Coronary artery (tissue), 2 donors: Measurements from ENCODE around the gene GALR1.
"Not testable (repeated sequence)": the region's sequence is repeated elsewhere in the genome, so short reads cannot be mapped to it uniquely, and the experiment has no call there.

ENCODE experiments used
- DNase-seq: peaks from one replicate; pipeline ENCODE4 v3.0.0-alpha.2; 2017; ENCODE audit warnings: low spot score
- H3K27ac ChIP-seq, 2 donors: fragments of 200-600 bp; sonication (generic); one replicate each; pipeline ENCODE4 v1.5.1; 2016 to 2019
- H3K4me3 ChIP-seq: fragments of 200-600 bp; sonication (generic); 2 replicates; pipeline ENCODE4 v1.5.1; 2016; ENCODE audit warnings: mild to moderate bottlenecking, moderate library complexity
- CTCF ChIP-seq: fragments of 200-600 bp; sonication (generic); IDR thresholded peaks from one replicate; pipeline ENCODE4 v1.5.1; 2019; ENCODE audit warnings: antibody characterized with exemption

Gene GALR1

GRCh38 chr18:77263466-77263763 is 13.8 kb downstream of the GALR1 start:
- no peak overlapping the region for H3K27ac ChIP-seq
- no peak overlapping the region for H3K4me3 ChIP-seq
- no peak for TF ChIP-seq CTCF
- no peak for DNase-seq

- H3K27ac ChIP-seq, result no peak overlapping the region
- TF ChIP-seq CTCF, result no peak
- DNase-seq, result no peak
- H3K4me3 ChIP-seq, result no peak overlapping the region
Measured at GRCh38 chr18:77267969-77268368, 18.3 kb downstream of the GALR1 start.

DNA sequence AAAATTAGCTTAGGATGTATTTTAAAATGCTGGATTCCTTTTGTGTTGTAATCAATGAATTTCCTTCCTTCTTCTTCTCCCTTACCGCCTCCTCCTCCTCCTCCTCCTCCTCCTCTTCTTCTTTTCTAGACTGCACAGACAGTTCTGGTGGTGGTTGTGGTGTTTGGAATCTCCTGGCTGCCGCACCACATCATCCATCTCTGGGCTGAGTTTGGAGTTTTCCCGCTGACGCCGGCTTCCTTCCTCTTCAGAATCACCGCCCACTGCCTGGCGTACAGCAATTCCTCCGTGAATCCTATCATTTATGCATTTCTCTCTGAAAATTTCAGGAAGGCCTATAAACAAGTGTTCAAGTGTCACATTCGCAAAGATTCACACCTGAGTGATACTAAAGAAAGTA is 18.8 kb downstream of the GALR1 start:
- Histone ChIP-seq H3K4me3 (no peak overlapping the region), H3K27ac (no peak overlapping the region)
- TF ChIP-seq CTCF, result no peak
- no peak for DNase-seq

GRCh38 chr18:77271576-77272481 is 22.2 kb downstream of the GALR1 start:
- H3K27ac ChIP-seq, result no peak overlapping the region
- TF ChIP-seq CTCF, result no peak
- no peak overlapping the region for H3K4me3 ChIP-seq
- no peak for DNase-seq

DNA sequence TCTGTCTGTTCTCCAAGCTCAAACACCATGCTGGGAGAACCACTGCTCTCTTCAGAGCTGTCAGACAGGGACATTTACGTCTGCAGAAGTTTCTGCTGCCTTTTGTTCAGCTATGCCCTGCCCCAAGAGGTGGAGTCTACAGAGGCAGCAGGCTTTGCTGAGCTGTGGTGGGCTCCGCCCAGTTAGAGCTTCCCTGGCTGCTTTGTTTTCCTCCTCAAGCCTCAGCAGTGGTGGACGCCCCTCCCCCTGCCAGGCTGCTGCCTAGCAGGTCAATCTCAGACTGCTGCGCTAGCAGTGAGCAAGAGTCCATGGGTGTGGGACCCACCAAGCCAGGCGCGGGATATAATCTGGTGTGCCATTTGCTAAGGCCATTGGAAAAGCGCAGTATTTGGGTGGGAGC is 41.2 kb downstream of the GALR1 start:
- DNase-seq, result not testable (repeated sequence)

GRCh38 chr18:77298172-77298571 is 48.5 kb downstream of the GALR1 start:
- no peak overlapping the region for H3K4me3 ChIP-seq
- H3K27ac ChIP-seq, result no peak overlapping the region
- no peak for DNase-seq
- TF ChIP-seq CTCF, result no peak

More for the DNA sequence above, 41.2 kb downstream of the GALR1 start:
- H3K27ac ChIP-seq, H3K4me3 ChIP-seq: not testable (repeated sequence)

DNA sequence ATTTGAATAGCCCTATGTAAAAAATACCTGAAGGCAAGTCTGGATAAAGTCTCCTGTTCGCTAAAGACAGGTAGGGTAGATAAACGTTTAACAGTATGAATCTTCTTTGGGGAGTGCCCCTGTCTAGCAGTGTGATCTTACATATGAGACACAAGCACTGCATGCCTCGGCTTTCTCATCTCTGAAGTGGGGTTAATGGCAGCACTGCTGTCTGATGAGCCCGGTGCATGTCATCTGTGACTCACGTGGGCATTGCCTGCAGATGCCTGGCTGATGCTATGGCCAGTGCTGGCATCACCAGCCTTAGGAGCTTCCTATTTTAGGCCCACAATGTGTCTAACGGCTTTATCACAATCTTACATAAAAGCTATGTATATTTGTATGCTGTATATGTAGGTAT is 50.1 kb downstream of the GALR1 start:
- DNase-seq, result no peak
- TF ChIP-seq CTCF, result no peak
- Histone ChIP-seq H3K4me3 (no peak overlapping the region), H3K27ac (no peak overlapping the region)
